Ovary (tissue), 9 donors: ENCODE data around the gene PHOX2A. TPM values are rescaled to one million over a fixed set of nuclear protein-coding genes. Genes with fewer than 3 reads are reported as not detected.
"Not testable (repeated sequence)": the region's sequence is repeated elsewhere in the genome, so short reads cannot be mapped to it uniquely, and the experiment has no call there.

Experiments
- DNase-seq, 5 donors: peaks; one replicate each; pipeline ENCODE4 v3.0.0-alpha.2; 2019 to 2020
- H3K27ac ChIP-seq, 2 donors: fragments of 200-600 bp; one replicate each; pipeline versions ENCODE4 v1.5.1 to v1.8.0; 2019 to 2022
- H3K27me3 ChIP-seq: fragments of 200-600 bp; one replicate; pipeline ENCODE4 v1.8.0; 2022
- H3K36me3 ChIP-seq: fragments of 200-600 bp; sonication (generic); one replicate; pipeline ENCODE4 v1.5.1; 2019
- H3K4me1 ChIP-seq: one replicate; pipeline ENCODE4 v1.8.1; 2013; ENCODE audit warnings: mild to moderate bottlenecking, moderate library complexity; ENCODE audit not compliant: insufficient read depth
- H3K4me3 ChIP-seq: fragments of 200-600 bp; sonication (generic); one replicate; pipeline ENCODE4 v1.5.1; 2017
- H3K9me3 ChIP-seq, 2 donors: fragments of 200-600 bp in 1 of 2; sonication (generic) in 1 of 2; one replicate each; pipeline versions ENCODE4 v1.5.1 to v1.8.1; 2013 to 2019; ENCODE audit warnings: mild to moderate bottlenecking in 1 of 2, moderate library complexity in 1 of 2
- EP300 ChIP-seq: sonication (generic); formaldehyde crosslinking; IDR thresholded peaks from one replicate; pipeline ENCODE4 v1.6.1; 2017; ENCODE audit warnings: antibody characterized with exemption
- POLR2A ChIP-seq: fragments of 450-650 bp; IDR thresholded peaks from one replicate; pipeline ENCODE4 v1.6.1; 2017; ENCODE audit warnings: antibody characterized with exemption, mild to moderate bottlenecking, moderate library complexity
- WGBS, 3 donors: extraction: QIAGEN DNeasy Blood & Tissue Kit in 1 of 3; methylation state at CpG; one replicate each; pipeline versions ENCODE4 v1.1.5 to v1.1.7; 2013 to 2017; 5-methylcytosine and 5-hydroxymethylcytosine counted together
- intact Hi-C, 4 donors: fragments of 100-400 bp; cut with DNase I; formaldehyde crosslinking; loops; one replicate each; pipeline versions ENCODE4 v1.11.0 to v1.15.1; 2022 to 2023
- polyA plus RNA-seq, 2 donors: library from polyadenylated mRNA; stranded (reverse); fragments of 200-250 nt in 1 of 2; fragments of 350-450 nt in 1 of 2; fragmentation: Illumina TruSeq in 1 of 2; extraction: RNeasy Lipid Tissue Mini Kit (QIAGEN cat#74804) in 1 of 2; gene quantifications; one replicate each; pipeline ENCODE4 v1.2.3, GENCODE V29; 2013 to 2014
- total RNA-seq, 7 donors: library from RNA; depleted of rRNA in 2 of 7; stranded (reverse); fragments of >200 nt in 2 of 7; fragmentation: NEBNext Ultra II Directional in 3 of 7; extraction: Animal tissue kit (Norgen Biotek cat#: 25700) in 3 of 7; gene quantifications; one replicate each; pipeline versions ENCODE4 v1.1.0 to v1.2.4, GENCODE V29; 2016 to 2023
- TF ChIP-seq, protein P1 (sequence below), 3 donors: fragments of 450-650 bp in 2 of 3; fragments of 200-600 bp in 1 of 3; IDR thresholded peaks; one replicate each; pipeline versions ENCODE4 v1.5.1 to v1.8.0; 2016 to 2022; ENCODE audit warnings: antibody characterized with exemption in 3 of 3, mild to moderate bottlenecking in 1 of 3
- donor health status: DM: no; HTN: no; CAD: no; lungs with moderate emphysema.
- donor health status: DM: no; HTN: no; CAD: no.
- donor health status: Bipolar disorder and iron deficiency.
- donor health status: DM: yes; HTN: yes; CAD: no.
- donor health status: DM: no; HTN: no; CAD: no.
- donor health status: DM: yes; HTN: yes; CAD: no.

Gene PHOX2A
- total and polyA plus RNA-seq, 9 donors = not detected

DNA sequence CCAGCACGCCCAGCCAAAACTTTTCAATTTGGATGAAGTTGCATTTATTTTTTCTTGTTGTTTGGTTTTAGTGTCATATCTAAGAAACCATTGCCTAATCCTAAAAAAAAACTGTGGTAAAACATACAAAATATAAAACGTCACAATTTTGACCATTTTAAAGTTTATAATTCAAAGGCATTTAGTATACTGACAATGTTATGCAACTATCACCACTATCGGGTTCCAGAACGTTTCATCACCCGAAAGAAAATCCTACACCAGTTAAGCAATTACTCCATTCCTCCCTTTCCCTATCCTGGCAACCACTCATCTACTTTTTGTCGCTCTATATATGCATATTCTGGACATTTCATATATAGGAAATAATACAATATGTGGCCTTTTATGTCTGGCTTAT is 30.5 kb upstream of the PHOX2A start:
- no peak overlapping the region for H3K4me3 ChIP-seq
- no peaks in the 10 kb centered on the region for H3K27me3 ChIP-seq
- no peak for DNase-seq
- no peak overlapping the region for H3K27ac ChIP-seq
- no peaks in the 10 kb centered on the region for H3K4me1 ChIP-seq
- H3K9me3 ChIP-seq = no peaks in the 10 kb centered on the region
- intact Hi-C loops = no loop called here
- 79 to 84% (median 79%) methylated on average over 6 of the region's 6 CpGs for WGBS, 3 donors
- TF ChIP-seq EP300 (no peak), POLR2A (no peak)
- no peaks in the 10 kb centered on the region for H3K36me3 ChIP-seq

DNA sequence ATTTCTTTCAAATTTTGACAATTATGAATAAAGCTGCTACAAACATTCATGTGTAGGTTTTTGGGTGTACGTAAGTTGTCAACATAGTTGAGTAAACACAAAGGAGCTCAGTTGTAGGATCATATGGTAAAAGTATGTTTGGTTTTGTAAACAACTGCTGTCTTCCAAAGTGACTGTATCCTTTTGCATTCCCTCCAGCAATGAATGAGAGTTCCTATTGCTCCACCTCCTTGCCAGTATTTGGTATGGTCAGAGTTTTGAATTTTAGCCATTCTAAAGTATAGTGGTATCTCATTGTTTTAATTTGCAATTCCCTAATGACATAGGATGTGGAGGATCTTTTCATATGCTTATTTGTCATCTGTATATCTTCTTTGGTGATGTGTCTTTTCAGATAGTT is 28.0 kb upstream of the PHOX2A start:
- Histone ChIP-seq H3K27me3 (no peaks in the 10 kb centered on the region), H3K36me3 (no peaks in the 10 kb centered on the region), H3K27ac (no peak overlapping the region), H3K9me3 (no peaks in the 10 kb centered on the region), H3K4me1 (no peaks in the 10 kb centered on the region), H3K4me3 (no peak overlapping the region)
- no peak for DNase-seq
- WGBS, 3 donors = 40 to 86% (median 53%) methylated on average over 1 of the region's 1 CpG
- TF ChIP-seq POLR2A = no peak
- no peak for TF ChIP-seq EP300
- TF ChIP-seq, protein P1, sequence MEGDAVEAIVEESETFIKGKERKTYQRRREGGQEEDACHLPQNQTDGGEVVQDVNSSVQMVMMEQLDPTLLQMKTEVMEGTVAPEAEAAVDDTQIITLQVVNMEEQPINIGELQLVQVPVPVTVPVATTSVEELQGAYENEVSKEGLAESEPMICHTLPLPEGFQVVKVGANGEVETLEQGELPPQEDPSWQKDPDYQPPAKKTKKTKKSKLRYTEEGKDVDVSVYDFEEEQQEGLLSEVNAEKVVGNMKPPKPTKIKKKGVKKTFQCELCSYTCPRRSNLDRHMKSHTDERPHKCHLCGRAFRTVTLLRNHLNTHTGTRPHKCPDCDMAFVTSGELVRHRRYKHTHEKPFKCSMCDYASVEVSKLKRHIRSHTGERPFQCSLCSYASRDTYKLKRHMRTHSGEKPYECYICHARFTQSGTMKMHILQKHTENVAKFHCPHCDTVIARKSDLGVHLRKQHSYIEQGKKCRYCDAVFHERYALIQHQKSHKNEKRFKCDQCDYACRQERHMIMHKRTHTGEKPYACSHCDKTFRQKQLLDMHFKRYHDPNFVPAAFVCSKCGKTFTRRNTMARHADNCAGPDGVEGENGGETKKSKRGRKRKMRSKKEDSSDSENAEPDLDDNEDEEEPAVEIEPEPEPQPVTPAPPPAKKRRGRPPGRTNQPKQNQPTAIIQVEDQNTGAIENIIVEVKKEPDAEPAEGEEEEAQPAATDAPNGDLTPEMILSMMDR (IDR thresholded peaks at IDR 0.05) = no peak
- intact Hi-C loops = no loop called here

DNA sequence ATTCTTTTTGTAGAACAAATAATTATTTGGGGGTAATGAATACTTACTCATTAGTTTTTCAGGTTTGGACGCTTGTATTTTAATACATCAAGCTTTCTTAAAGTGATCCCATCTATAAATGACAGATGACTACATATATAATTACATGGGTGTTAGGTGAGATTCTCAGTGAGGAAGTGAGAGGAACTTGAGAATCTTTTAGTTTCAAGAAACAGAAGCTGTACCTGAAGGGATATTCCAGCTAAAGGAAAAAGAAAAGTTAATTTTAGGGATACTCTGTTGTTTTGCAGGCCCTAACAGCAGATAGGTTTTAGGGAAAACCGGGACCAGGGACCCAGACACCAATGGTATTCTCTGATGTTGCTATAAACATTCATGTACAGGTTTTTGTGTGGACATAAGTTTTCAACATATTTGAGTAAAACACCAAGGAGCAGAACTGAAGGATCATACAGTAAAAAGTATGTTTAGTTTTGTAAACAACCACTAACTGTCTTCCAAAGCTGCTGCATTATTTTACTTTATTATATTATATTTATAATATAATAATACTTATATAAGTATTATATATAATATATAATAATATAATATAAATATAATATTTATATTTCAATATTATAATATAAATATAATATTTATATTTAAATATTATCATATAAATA is 24.1 kb upstream of the PHOX2A start:
- TF ChIP-seq, protein P1 (IDR thresholded peaks at IDR 0.05) = no peak
- TF ChIP-seq EP300 (no peak), POLR2A (no peak)

DNA sequence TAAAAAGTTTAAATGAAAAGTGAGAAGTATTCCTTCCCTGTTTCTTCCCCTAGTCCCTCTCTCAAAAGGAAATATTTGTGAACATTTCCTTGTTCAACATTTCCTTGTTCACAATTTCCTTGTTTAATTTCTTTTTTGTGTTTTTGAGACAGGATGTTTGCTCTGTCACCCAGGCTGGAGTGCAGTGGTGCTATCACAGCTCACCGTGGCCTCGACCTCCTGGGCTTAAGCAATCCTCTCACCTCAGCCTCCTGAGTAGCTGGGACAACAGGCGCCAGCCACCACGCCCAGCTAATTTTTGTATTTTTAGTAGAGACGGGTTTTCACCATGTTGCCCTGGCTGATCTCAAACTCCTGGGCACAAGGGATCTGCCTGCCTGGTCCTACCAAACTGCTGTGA is 23.0 kb upstream of the PHOX2A start:
- H3K36me3 ChIP-seq, H3K9me3 ChIP-seq, H3K4me1 ChIP-seq, DNase-seq, H3K27me3 ChIP-seq, H3K4me3 ChIP-seq, intact Hi-C loops, H3K27ac ChIP-seq: not testable (repeated sequence)
- 80 to 84% (median 82%) methylated on average over 5 of the region's 5 CpGs for WGBS, 3 donors

More for the DNA sequence above, 24.1 kb upstream of the PHOX2A start:
- no peaks in the 10 kb centered on the region for H3K36me3 ChIP-seq
- H3K4me3 ChIP-seq = no peak overlapping the region
- intact Hi-C loops = no loop called here
- no peaks in the 10 kb centered on the region for H3K27me3 ChIP-seq
- DNase-seq = no peak
- no peaks in the 10 kb centered on the region for H3K4me1 ChIP-seq
- WGBS, 3 donors = 68 to 78% (median 75%) methylated on average over 2 of the region's 2 CpGs
- H3K27ac ChIP-seq = no peak overlapping the region
- H3K9me3 ChIP-seq = no peaks in the 10 kb centered on the region

DNA sequence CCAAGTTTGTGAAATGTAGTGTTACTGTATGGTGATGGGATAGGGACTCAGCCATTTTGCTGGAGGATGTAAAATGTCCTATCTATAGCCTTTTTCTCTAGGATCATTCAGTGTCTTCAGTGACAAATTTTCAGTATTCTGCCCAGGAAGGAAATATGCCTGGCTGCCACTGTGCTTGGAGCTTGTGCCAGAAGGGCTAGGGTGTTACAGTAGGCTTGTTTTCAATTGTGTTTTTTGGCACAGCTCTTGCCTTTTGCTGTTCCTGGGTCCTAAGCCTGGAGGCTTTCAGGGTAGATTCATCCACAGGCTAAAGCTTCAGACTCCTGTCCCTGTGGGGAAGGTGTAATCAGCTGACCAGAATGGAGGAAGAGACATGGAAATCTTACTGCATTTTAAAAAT is 22.0 kb upstream of the PHOX2A start:
- Histone ChIP-seq H3K27ac (no peak overlapping the region), H3K4me3 (no peak overlapping the region), H3K27me3 (no peaks in the 10 kb centered on the region), H3K9me3 (no peaks in the 10 kb centered on the region), H3K36me3 (no peaks in the 10 kb centered on the region), H3K4me1 (no peaks in the 10 kb centered on the region)
- DNase-seq = no peak
- intact Hi-C loops = no loop called here
- TF ChIP-seq EP300 (no peak), POLR2A (no peak)
- TF ChIP-seq, protein P1 (IDR thresholded peaks at IDR 0.05) = no peak
